ENCODE data around the gene HNMT.

DNA sequence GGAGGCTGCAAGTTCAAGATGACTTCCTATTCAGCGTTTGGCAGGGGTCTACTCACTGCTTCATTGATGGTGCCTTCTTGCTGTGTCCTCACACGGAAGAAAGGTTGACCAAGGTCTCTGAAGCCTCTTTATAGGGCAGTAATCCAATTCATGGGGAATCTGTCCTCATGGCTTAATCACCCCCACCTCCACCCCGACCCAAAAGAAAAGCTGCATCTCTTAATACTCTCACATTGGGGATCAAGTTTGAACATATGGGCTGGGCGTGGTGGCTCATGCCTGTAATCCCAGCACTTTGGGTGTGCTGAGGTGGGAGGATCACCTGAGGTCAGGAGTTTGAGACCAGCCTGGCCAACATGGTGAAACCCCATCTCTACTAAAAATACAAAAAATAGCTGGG lies 36.4 kb upstream of the HNMT start:
- TF ChIP-seq, protein P1, sequence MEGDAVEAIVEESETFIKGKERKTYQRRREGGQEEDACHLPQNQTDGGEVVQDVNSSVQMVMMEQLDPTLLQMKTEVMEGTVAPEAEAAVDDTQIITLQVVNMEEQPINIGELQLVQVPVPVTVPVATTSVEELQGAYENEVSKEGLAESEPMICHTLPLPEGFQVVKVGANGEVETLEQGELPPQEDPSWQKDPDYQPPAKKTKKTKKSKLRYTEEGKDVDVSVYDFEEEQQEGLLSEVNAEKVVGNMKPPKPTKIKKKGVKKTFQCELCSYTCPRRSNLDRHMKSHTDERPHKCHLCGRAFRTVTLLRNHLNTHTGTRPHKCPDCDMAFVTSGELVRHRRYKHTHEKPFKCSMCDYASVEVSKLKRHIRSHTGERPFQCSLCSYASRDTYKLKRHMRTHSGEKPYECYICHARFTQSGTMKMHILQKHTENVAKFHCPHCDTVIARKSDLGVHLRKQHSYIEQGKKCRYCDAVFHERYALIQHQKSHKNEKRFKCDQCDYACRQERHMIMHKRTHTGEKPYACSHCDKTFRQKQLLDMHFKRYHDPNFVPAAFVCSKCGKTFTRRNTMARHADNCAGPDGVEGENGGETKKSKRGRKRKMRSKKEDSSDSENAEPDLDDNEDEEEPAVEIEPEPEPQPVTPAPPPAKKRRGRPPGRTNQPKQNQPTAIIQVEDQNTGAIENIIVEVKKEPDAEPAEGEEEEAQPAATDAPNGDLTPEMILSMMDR (IDR thresholded peaks at IDR 0.05), result no peak
- TF ChIP-seq EZH2 (IDR thresholded peaks at IDR 0.05; ENCODE audit: borderline replicate concordance, insufficient read depth, low read depth, low read length, poor library complexity, severe bottlenecking), result no peak

All from B cell (primary cell).